IMR-90 (cell line): Measurements from ENCODE around the gene CXXC1. TPM values are rescaled to one million over a fixed set of nuclear protein-coding genes. Genes with fewer than 3 reads are reported as not detected.

Source experiments
- ATAC-seq: fragments of 200-7000 bp; cut with Tn5 transposase; 2 replicates; pipeline ENCODE4 v1.9.1; 2020; ENCODE audit warnings: low read depth, mild to moderate bottlenecking, moderate library complexity
- BruUV-seq: library from RNA; stranded (reverse); fragments of 400-500 nt; replicated peaks from 2 replicates; lab custom pipeline; 2021; lab: Mats Ljungman, UMichigan
- CTCF ChIA-PET: fragments of 300-600 bp; formaldehyde crosslinking; extraction: SDS; loops from one replicate; lab custom pipeline; 2021; ENCODE audit warnings: antibody characterized with exemption; lab: Yijun Ruan, JAX
- POLR2A ChIA-PET: fragments of 300-600 bp; sonication (Branson Sonifier 250); formaldehyde crosslinking; loops from one replicate; lab custom pipeline; 2022; ENCODE audit warnings: antibody characterized with exemption; ENCODE audit not compliant: unreplicated experiment; lab: Charles Lee
- DNase-seq: peaks from one replicate; pipeline ENCODE4 v3.0.0; 2013
- H2AFZ ChIP-seq: replicated peaks from 2 replicates; pipeline ENCODE3; 2013; ENCODE audit warnings: low read length, mild to moderate bottlenecking; ENCODE audit not compliant: poor library complexity
- H2AK5ac ChIP-seq: 2 replicates; pipeline ENCODE4 v1.6.1; 2013; ENCODE audit warnings: low read depth, low read length, inconsistent platforms
- H2AK9ac ChIP-seq: replicated peaks from 2 replicates; pipeline ENCODE3; 2013; ENCODE audit warnings: mild to moderate bottlenecking, low read depth, low read length, moderate library complexity; ENCODE audit not compliant: poor library complexity
- H2BK120ac ChIP-seq: 2 replicates; pipeline ENCODE4 v1.6.1; 2013; ENCODE audit warnings: low read depth, low read length, inconsistent platforms
- H2BK15ac ChIP-seq: 3 replicates; pipeline ENCODE4 v1.6.1; 2013; ENCODE audit warnings: low read depth, low read length, inconsistent platforms
- H2BK20ac ChIP-seq: 2 replicates; pipeline ENCODE4 v1.6.1; 2013; ENCODE audit warnings: low read depth, mild to moderate bottlenecking, inconsistent platforms, low read length, moderate library complexity
- H2BK5ac ChIP-seq: 2 replicates; pipeline ENCODE4 v1.6.1; 2013; ENCODE audit warnings: mild to moderate bottlenecking, low read depth, low read length, inconsistent platforms; ENCODE audit not compliant: poor library complexity, severe bottlenecking
- H3K14ac ChIP-seq: replicated peaks from 2 replicates; pipeline ENCODE4 v1.6.1; 2013; ENCODE audit warnings: low read depth, low read length, inconsistent platforms
- H3K18ac ChIP-seq: 2 replicates; pipeline ENCODE4 v1.6.1; 2013; ENCODE audit warnings: low read depth, low read length, control low read depth
- H3K23ac ChIP-seq: 2 replicates; pipeline ENCODE4 v1.6.1; 2013; ENCODE audit warnings: low read depth, low read length, inconsistent platforms
- H3K27ac ChIP-seq: 2 replicates; pipeline ENCODE4 v1.5.1; 2013; ENCODE audit warnings: mild to moderate bottlenecking, control low read depth, low read length; ENCODE audit not compliant: insufficient read depth
- H3K27me3 ChIP-seq: 2 replicates; pipeline ENCODE4 v1.6.1; 2013; ENCODE audit warnings: low read length; ENCODE audit not compliant: control insufficient read depth, insufficient read depth
- H3K36me3 ChIP-seq: 2 replicates; pipeline ENCODE4 v1.6.1; 2013; ENCODE audit warnings: low read length, mixed read lengths; ENCODE audit not compliant: control insufficient read depth, insufficient read depth
- H3K4ac ChIP-seq: 2 replicates; pipeline ENCODE4 v1.6.1; 2013; ENCODE audit warnings: low read depth, low read length, inconsistent platforms
- H3K4me1 ChIP-seq: 2 replicates; pipeline ENCODE4 v1.6.1; 2013; ENCODE audit warnings: low read length, mixed read lengths; ENCODE audit not compliant: control insufficient read depth, insufficient read depth
- H3K4me2 ChIP-seq: 2 replicates; pipeline ENCODE4 v1.6.1; 2013; ENCODE audit warnings: low read depth, mild to moderate bottlenecking, control low read depth, low read length, moderate library complexity
- H3K4me3 ChIP-seq: 2 replicates; pipeline ENCODE4 v1.5.1; 2013; ENCODE audit warnings: low read depth, mild to moderate bottlenecking, control low read depth, low read length, moderate library complexity; ENCODE audit not compliant: insufficient read depth
- H3K56ac ChIP-seq: 2 replicates; pipeline ENCODE4 v1.6.1; 2013; ENCODE audit warnings: low read length, inconsistent platforms; ENCODE audit not compliant: insufficient read depth; ENCODE audit errors: extremely low read depth
- H3K79me1 ChIP-seq, 2 experiments: 2 replicates each; pipeline ENCODE4 v1.6.1; 2013; ENCODE audit warnings: low read length in 2 of 2, inconsistent platforms in 1 of 2, low read depth in 1 of 2
- H3K9ac ChIP-seq: 2 replicates; pipeline ENCODE4 v1.6.1; 2013; ENCODE audit warnings: low read depth, low read length, control low read depth
- H3K9me1 ChIP-seq: 2 replicates; pipeline ENCODE4 v1.6.1; 2013; ENCODE audit warnings: low read length, inconsistent platforms; ENCODE audit not compliant: insufficient read depth
- H3K9me3 ChIP-seq: 2 replicates; pipeline ENCODE4 v1.6.1; 2013; ENCODE audit warnings: low read length; ENCODE audit not compliant: control insufficient read depth, insufficient read depth
- H4K20me1 ChIP-seq: 2 replicates; pipeline ENCODE4 v1.6.1; 2013; ENCODE audit warnings: low read length, inconsistent platforms; ENCODE audit not compliant: insufficient read depth
- H4K5ac ChIP-seq: 2 replicates; pipeline ENCODE4 v1.6.1; 2013; ENCODE audit warnings: mild to moderate bottlenecking, low read depth, low read length, control low read depth
- H4K8ac ChIP-seq, 2 experiments: 2 replicates each; pipeline ENCODE4 v1.6.1; 2013; ENCODE audit warnings: low read depth in 2 of 2, low read length in 2 of 2, control low read depth in 1 of 2, inconsistent platforms in 1 of 2
- H4K91ac ChIP-seq: 2 replicates; pipeline ENCODE4 v1.6.1; 2013; ENCODE audit warnings: low read depth, low read length, inconsistent platforms; ENCODE audit not compliant: insufficient read depth
- BHLHE40 ChIP-seq: fragments of 150-350 bp; IDR thresholded peaks from 2 replicates; pipeline ENCODE4 v1.6.1; 2016; ENCODE audit warnings: mild to moderate bottlenecking, low read depth, low read length
- CEBPB ChIP-seq: IDR thresholded peaks from 2 replicates; pipeline ENCODE4 v1.6.1; 2012; ENCODE audit warnings: low read depth, low read length, improper control_type of control experiment
- CHD1 ChIP-seq: IDR thresholded peaks from 2 replicates; pipeline ENCODE4 v1.6.1; 2012; ENCODE audit warnings: low read depth, low read length, improper control_type of control experiment
- CTCF ChIP-seq: conservative IDR thresholded peaks from 2 replicates; pipeline ENCODE4 v1.5.1; 2012; ENCODE audit warnings: mild to moderate bottlenecking, low read depth, low read length, improper control_type of control experiment
- ELK1 ChIP-seq: fragments of 150-350 bp; IDR thresholded peaks from 2 replicates; pipeline ENCODE4 v1.6.1; 2016; ENCODE audit warnings: low read depth, mild to moderate bottlenecking, low read length, moderate library complexity, borderline replicate concordance
- FOS ChIP-seq: fragments of 150-350 bp; IDR thresholded peaks from 2 replicates; pipeline ENCODE4 v1.6.1; 2016; ENCODE audit warnings: low read depth, low read length
- MAFK ChIP-seq: IDR thresholded peaks from 2 replicates; pipeline ENCODE4 v1.6.1; 2012; ENCODE audit warnings: low read depth, low read length, improper control_type of control experiment
- MAZ ChIP-seq: IDR thresholded peaks from 2 replicates; pipeline ENCODE4 v1.6.1; 2012; ENCODE audit warnings: low read depth, mild to moderate bottlenecking, low read length, improper control_type of control experiment, moderate library complexity, borderline replicate concordance
- MXI1 ChIP-seq: IDR thresholded peaks from 2 replicates; pipeline ENCODE4 v1.6.1; 2012; ENCODE audit warnings: low read depth, mild to moderate bottlenecking, low read length, moderate library complexity, borderline replicate concordance
- NFE2L2 ChIP-seq: fragments of 150-350 bp; IDR thresholded peaks from 2 replicates; pipeline ENCODE4 v1.6.1; 2016; ENCODE audit warnings: low read depth, mild to moderate bottlenecking, low read length
- POLR2A ChIP-seq: IDR thresholded peaks from 2 replicates; pipeline ENCODE4 v1.6.1; 2012; ENCODE audit warnings: mild to moderate bottlenecking, low read depth, low read length
- RAD21 ChIP-seq: IDR thresholded peaks from 2 replicates; pipeline ENCODE4 v1.6.1; 2012; ENCODE audit warnings: low read length, improper control_type of control experiment
- RCOR1 ChIP-seq: IDR thresholded peaks from 2 replicates; pipeline ENCODE4 v1.6.1; 2012; ENCODE audit warnings: mild to moderate bottlenecking, low read length, improper control_type of control experiment; ENCODE audit not compliant: insufficient replicate concordance
- RFX5 ChIP-seq: IDR thresholded peaks from 2 replicates; pipeline ENCODE4 v1.8.0; 2012; ENCODE audit warnings: low read depth, mild to moderate bottlenecking, low read length, moderate library complexity
- SMC3 ChIP-seq: fragments of 150-350 bp; IDR thresholded peaks from 2 replicates; pipeline ENCODE4 v1.6.1; 2016; ENCODE audit warnings: low read depth, mild to moderate bottlenecking, antibody characterized with exemption, low read length, moderate library complexity
- USF2 ChIP-seq: fragments of 150-350 bp; IDR thresholded peaks from 2 replicates; pipeline ENCODE4 v1.6.1; 2017; ENCODE audit warnings: mild to moderate bottlenecking, antibody characterized with exemption, low read length, low read depth
- WGBS, 2 experiments: methylation state at CpG; one replicate each; pipeline versions ENCODE4 v1.1.5 to v1.1.7; 2013; ENCODE audit warnings: missing lambda C conversion rate in 2 of 2; ENCODE audit not compliant: insufficient read length in 1 of 2; ENCODE audit errors: extremely low coverage in 2 of 2; 5-methylcytosine and 5-hydroxymethylcytosine counted together
- dilution Hi-C: fragments of 300-500 bp; cut with HindIII; formaldehyde crosslinking; loops from one replicate; pipeline ENCODE4 v1.14.3; 2018; ENCODE audit warnings: low sequenced_read_pairs; ENCODE audit not compliant: unreplicated experiment
- in situ Hi-C: fragments of 300-500 bp; cut with MboI; formaldehyde crosslinking; loops from 3 replicates; pipeline ENCODE4 v1.14.3; 2019; ENCODE audit warnings: low sequenced_read_pairs, inconsistent platforms, mixed read lengths
- intact Hi-C: fragments of 100-400 bp; cut with micrococcal nuclease; formaldehyde crosslinking; loops from 2 replicates; pipeline ENCODE4 v1.10.0; 2022
- polyA plus RNA-seq, 3 experiments: library from polyadenylated mRNA; depleted of rRNA; stranded (reverse); fragments of >200 nt; gene quantifications; 2 replicates each; pipeline ENCODE4 v1.2.3, GENCODE V29; 2012; ENCODE audit warnings: low replicate concordance in 1 of 3
- total RNA-seq: library from RNA; depleted of rRNA; stranded (reverse); fragments of >200 nt; gene quantifications from 2 replicates; pipeline ENCODE4 v1.2.3, GENCODE V29; 2012

CXXC1 gene
- total and polyA plus RNA-seq, 2 of the 4 experiments (the other 2 are of a cell fraction): 24.0 to 66.2 TPM

GRCh38 chr18:50301074-50301473, 13.6 kb upstream of the CXXC1 start:
- no peak overlapping the region for H4K91ac ChIP-seq

More at GRCh38 chr18:50301074-50301473, 13.6 kb upstream of the CXXC1 start:
- no peak overlapping the region for H3K18ac ChIP-seq
- no TSS peak for BruUV-seq
- no peak overlapping the region for H3K14ac ChIP-seq
- in situ Hi-C loops: no loop called here
- H3K36me3 ChIP-seq: no peaks in the 10 kb centered on the region
- H2AK5ac ChIP-seq: no peak overlapping the region
- intact Hi-C loops: no loop called here
- no peak overlapping the region for H2BK5ac ChIP-seq
- H3K9me1 ChIP-seq: no peaks in the 10 kb centered on the region
- H3K4ac ChIP-seq: no peak overlapping the region
- ATAC-seq (no peak), DNase-seq (no peak)
- ChIA-PET CTCF (no interaction called here), POLR2A (no interaction called here)
- no peak overlapping the region for H2AK9ac ChIP-seq
- H2BK20ac ChIP-seq: no peak overlapping the region
- dilution Hi-C loops: no loop called here
- no peak overlapping the region for H3K23ac ChIP-seq
- no peak overlapping the region for H2BK15ac ChIP-seq
- H3K27ac ChIP-seq: no peak overlapping the region
- 80% methylated on average over 1 of the region's 5 CpGs; no CpG with 5 or more reads in 1 of the 2 experiments for WGBS, 2 experiments
- no peak overlapping the region for H2BK120ac ChIP-seq
- H3K4me1 ChIP-seq: no peaks in the 10 kb centered on the region
- H3K4me2 ChIP-seq: no peak overlapping the region
- no peak overlapping the region for H4K5ac ChIP-seq
- no peak overlapping the region for H3K56ac ChIP-seq
- H3K79me1 ChIP-seq: no peaks in the 10 kb centered on the region
- no peak overlapping the region for H4K8ac ChIP-seq
- no peaks in the 10 kb centered on the region for H4K20me1 ChIP-seq
- H3K9ac ChIP-seq: no peak overlapping the region
- no peak overlapping the region for H3K4me3 ChIP-seq
- H3K27me3 ChIP-seq: peaks cover 14% of the 10 kb centered on the region
- H2AFZ ChIP-seq: no peak overlapping the region
- no peak for TF ChIP-seq POLR2A
- TF ChIP-seq CTCF: no peak
- TF ChIP-seq ELK1: no peak
- no peak for TF ChIP-seq NFE2L2
- TF ChIP-seq MXI1: no peak
- no peak for TF ChIP-seq MAZ
- no peak for TF ChIP-seq CHD1
- TF ChIP-seq CEBPB: no peak
- no peak for TF ChIP-seq RCOR1
- no peak for TF ChIP-seq USF2
- TF ChIP-seq FOS: no peak
- no peak for TF ChIP-seq RAD21
- no peak for TF ChIP-seq RFX5
- TF ChIP-seq SMC3: no peak
- TF ChIP-seq MAFK: no peak
- no peak for TF ChIP-seq BHLHE40
- H3K9me3 ChIP-seq: no peaks in the 10 kb centered on the region
